PC-9 (cell line): ENCODE data around the gene PDZK1IP1.

Source experiments
- EZH2 ChIP-seq: fragments of 200-600 bp; sonication (generic); IDR thresholded peaks from 2 replicates; pipeline ENCODE4 v1.8.0; 2017; ENCODE audit warnings: antibody characterized with exemption, low read depth
- TF ChIP-seq, protein P1 (sequence below): fragments of 200-600 bp; sonication (generic); conservative IDR thresholded peaks from 2 replicates; pipeline ENCODE4 v1.6.1; 2017; ENCODE audit warnings: mixed run types, antibody characterized with exemption, mild to moderate bottlenecking, moderate library complexity

DNA sequence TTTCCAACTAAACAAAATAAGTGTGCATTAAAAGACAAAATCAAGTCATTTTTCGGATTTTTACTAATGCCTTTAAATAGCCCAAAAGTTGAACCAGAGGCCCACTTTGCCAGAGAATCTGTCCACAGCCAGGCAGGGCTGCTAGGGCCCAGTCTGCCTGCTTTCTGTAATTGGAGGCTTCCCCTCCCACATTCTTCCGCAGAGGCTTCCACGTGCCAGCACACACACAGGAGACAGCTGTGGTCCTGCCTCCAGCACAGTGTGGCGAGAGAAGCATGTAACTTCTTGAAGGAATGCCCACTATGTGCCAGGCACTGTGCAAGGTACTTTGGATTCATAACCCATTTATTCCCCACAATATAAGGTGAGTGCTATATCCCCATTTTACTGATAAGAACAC lies 11.3 kb upstream of the PDZK1IP1 start:
- TF ChIP-seq EZH2, result no peak
- TF ChIP-seq, protein P1, sequence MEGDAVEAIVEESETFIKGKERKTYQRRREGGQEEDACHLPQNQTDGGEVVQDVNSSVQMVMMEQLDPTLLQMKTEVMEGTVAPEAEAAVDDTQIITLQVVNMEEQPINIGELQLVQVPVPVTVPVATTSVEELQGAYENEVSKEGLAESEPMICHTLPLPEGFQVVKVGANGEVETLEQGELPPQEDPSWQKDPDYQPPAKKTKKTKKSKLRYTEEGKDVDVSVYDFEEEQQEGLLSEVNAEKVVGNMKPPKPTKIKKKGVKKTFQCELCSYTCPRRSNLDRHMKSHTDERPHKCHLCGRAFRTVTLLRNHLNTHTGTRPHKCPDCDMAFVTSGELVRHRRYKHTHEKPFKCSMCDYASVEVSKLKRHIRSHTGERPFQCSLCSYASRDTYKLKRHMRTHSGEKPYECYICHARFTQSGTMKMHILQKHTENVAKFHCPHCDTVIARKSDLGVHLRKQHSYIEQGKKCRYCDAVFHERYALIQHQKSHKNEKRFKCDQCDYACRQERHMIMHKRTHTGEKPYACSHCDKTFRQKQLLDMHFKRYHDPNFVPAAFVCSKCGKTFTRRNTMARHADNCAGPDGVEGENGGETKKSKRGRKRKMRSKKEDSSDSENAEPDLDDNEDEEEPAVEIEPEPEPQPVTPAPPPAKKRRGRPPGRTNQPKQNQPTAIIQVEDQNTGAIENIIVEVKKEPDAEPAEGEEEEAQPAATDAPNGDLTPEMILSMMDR, result no peak
